ENCODE results near the gene IL4I1.

GRCh38 chr19:49869009-49869483 lies 27.6 kb downstream of the IL4I1 start:
- TF ChIP-seq CTCF (IDR thresholded peaks at IDR 0.05) (no peak), SIN3A (IDR thresholded peaks at IDR 0.05; ENCODE audit: borderline replicate concordance, low read depth, low read length) (0 out of 2 replicates have a peak, but pooled peaks have one; percentile 14)
